Measurements from ENCODE around the gene COMP. TPM values are rescaled to one million over a fixed set of nuclear protein-coding genes. Genes with fewer than 3 reads are reported as not detected.

COMP gene
- total RNA-seq, 4 donors from 2014 or later, result 1.3 to 8.0 (median 5.3) TPM; not detected in 1

DNA sequence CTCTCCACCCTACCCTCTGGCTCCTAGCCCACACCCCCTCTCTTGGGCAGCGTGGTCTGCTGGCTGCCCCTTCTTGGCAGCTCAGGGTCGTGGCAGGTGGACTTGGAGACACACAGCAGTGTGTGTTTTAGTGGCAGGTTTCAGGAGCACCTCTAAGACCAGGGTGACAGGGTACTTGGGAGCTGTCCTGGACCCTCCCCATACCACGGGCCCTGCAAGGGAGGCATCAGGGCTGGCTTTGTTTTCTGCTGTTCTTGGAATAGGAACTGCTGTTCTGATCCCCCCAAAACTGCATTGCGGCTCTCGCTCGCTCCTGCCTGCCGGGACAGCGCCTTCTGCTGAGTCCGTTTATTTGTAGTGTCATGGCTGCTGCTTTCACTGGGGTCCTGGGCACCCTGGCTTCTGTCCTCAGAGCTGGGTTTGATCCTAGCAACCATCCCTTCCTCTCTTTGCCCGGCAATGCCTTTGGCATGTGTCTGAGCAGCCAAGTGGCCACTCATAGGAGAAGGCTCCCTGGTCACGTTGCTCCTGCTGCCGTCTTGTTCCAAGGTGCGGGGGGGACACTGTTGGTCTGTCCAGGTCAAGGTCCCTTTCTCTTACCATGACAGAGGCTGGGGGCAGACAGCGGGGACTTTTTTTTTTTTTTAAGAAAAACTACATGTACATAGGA, 12.1 kb downstream of the COMP start:
- intact Hi-C loops (cut with DNase I), result no loop called here
- no peaks in the 10 kb centered on the region for H3K36me3 ChIP-seq
- WGBS, 2 donors, result 70 to 77% methylated on average over 6 to 12 of the region's 14 CpGs
- TF ChIP-seq, protein P1, sequence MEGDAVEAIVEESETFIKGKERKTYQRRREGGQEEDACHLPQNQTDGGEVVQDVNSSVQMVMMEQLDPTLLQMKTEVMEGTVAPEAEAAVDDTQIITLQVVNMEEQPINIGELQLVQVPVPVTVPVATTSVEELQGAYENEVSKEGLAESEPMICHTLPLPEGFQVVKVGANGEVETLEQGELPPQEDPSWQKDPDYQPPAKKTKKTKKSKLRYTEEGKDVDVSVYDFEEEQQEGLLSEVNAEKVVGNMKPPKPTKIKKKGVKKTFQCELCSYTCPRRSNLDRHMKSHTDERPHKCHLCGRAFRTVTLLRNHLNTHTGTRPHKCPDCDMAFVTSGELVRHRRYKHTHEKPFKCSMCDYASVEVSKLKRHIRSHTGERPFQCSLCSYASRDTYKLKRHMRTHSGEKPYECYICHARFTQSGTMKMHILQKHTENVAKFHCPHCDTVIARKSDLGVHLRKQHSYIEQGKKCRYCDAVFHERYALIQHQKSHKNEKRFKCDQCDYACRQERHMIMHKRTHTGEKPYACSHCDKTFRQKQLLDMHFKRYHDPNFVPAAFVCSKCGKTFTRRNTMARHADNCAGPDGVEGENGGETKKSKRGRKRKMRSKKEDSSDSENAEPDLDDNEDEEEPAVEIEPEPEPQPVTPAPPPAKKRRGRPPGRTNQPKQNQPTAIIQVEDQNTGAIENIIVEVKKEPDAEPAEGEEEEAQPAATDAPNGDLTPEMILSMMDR (IDR thresholded peaks at IDR 0.05), result no peak
- no peak for TF ChIP-seq POLR2A (IDR thresholded peaks at IDR 0.05)
- no peaks in the 10 kb centered on the region for H3K4me1 ChIP-seq
- no peak for DNase-seq
- H3K27ac ChIP-seq, result no peak overlapping the region
- peaks cover 0 to 58% (median 0%) of the 10 kb centered on the region in 4 donors for H3K27me3 ChIP-seq
- H3K4me3 ChIP-seq, result no peak overlapping the region
- no peaks in the 10 kb centered on the region for H3K9me3 ChIP-seq

DNA sequence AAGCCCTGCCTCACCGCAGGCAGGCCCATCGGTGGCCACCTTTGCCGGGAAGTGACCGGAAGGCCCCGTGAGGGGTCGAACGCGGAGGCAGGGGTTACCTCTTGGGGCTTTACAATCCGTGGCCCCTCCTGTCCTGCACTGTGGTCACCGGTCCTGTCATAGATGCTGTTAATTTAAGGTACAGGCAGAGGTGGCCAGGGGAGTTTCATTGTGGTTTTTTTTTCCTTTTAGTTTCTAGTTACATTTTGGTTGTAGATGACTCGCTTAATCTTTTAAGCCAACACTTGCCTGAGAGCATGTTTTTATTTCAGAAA, 13.1 kb downstream of the COMP start:
- Histone ChIP-seq H3K4me1 (peaks cover 0 to 4% (median 0%) of the 10 kb centered on the region in 3 donors), H3K9me3 (no peaks in the 10 kb centered on the region), H3K36me3 (no peaks in the 10 kb centered on the region), H3K4me3 (no peak overlapping the region), H3K27me3 (peaks cover 0 to 63% (median 0%) of the 10 kb centered on the region in 4 donors), H3K27ac (no peak overlapping the region)
- TF ChIP-seq, protein P1 (IDR thresholded peaks at IDR 0.05), result no peak
- no peak for TF ChIP-seq POLR2A (IDR thresholded peaks at IDR 0.05)
- DNase-seq, result no peak
- intact Hi-C loops (cut with DNase I), result no loop called here
- 57 to 59% methylated on average over 3 to 7 of the region's 11 CpGs for WGBS, 2 donors

DNA sequence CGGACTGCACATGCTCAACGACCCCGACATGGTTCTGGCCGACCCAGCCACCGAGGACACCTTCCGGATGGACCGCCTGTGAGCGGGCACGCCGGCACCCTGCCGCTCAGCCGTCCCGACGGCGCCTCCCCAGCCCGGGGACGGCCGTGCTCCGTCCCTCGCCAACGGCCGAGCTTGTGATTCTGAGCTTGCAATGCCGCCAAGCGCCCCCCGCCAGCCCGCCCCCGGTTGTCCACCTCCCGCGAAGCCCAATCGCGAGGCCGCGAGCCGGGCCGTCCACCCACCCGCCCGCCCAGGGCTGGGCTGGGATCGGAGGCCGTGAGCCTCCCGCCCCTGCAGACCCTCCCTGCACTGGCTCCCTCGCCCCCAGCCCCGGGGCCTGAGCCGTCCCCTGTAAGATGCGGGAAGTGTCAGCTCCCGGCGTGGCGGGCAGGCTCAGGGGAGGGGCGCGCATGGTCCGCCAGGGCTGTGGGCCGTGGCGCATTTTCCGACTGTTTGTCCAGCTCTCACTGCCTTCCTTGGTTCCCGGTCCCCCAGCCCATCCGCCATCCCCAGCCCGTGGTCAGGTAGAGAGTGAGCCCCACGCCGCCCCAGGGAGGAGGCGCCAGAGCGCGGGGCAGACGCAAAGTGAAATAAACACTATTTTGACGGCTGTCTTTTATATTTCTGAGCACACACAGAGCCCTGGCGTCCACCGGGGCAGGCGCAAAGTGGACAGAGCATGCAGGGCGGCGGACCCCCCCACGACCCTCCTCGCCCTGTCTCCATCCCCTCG, 13.6 kb downstream of the COMP start:
- DNase-seq, result no peak
- 84 to 91% methylated on average over 13 to 17 of the region's 71 CpGs for WGBS, 2 donors
- intact Hi-C loops (cut with DNase I), result no loop called here

DNA sequence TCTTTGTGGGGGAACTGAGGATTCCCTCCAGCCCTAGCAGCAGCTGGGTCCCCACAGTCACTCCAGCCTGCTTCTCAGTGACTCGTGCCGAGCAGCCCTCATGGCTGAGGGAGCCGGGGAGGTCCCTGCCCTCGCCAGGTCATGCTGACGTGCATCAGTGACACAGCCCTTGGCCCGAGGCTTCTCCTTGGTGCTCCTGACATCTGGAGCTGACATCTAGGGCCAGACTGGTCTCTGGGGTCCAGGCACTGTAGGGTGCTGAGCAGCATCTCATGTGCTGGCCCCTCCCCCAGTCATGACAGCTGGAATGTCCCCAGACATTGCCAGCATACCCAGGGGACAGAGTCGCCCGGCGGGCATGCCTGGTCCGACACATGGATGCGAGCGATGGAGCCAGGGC, 14.4 kb downstream of the COMP start:
- Histone ChIP-seq H3K27me3 (peaks cover 0 to 65% (median 0%) of the 10 kb centered on the region in 4 donors), H3K4me3 (no peak overlapping the region), H3K36me3 (no peaks in the 10 kb centered on the region), H3K4me1 (peaks cover 0 to 12% (median 0%) of the 10 kb centered on the region in 3 donors), H3K27ac (no peak overlapping the region), H3K9me3 (no peaks in the 10 kb centered on the region)
- 40% methylated on average over 2 of the region's 12 CpGs; no CpG with 5 or more reads in 1 of the 2 donors for WGBS, 2 donors
- DNase-seq, result no peak
- TF ChIP-seq, protein P1 (IDR thresholded peaks at IDR 0.05), result no peak
- TF ChIP-seq POLR2A (IDR thresholded peaks at IDR 0.05), result no peak
- intact Hi-C loops (cut with DNase I), result no loop called here

More for the DNA sequence above, 13.6 kb downstream of the COMP start:
- no peaks in the 10 kb centered on the region for H3K9me3 ChIP-seq
- H3K4me1 ChIP-seq, result peaks cover 0 to 10% (median 0%) of the 10 kb centered on the region in 3 donors
- no peak overlapping the region for H3K27ac ChIP-seq
- H3K27me3 ChIP-seq, result peaks cover 0 to 65% (median 0%) of the 10 kb centered on the region in 4 donors
- H3K36me3 ChIP-seq, result no peaks in the 10 kb centered on the region
- TF ChIP-seq POLR2A (IDR thresholded peaks at IDR 0.05), result no peak
- H3K4me3 ChIP-seq, result peak overlapping the region in 1 of 4 donors; percentile 11

DNA sequence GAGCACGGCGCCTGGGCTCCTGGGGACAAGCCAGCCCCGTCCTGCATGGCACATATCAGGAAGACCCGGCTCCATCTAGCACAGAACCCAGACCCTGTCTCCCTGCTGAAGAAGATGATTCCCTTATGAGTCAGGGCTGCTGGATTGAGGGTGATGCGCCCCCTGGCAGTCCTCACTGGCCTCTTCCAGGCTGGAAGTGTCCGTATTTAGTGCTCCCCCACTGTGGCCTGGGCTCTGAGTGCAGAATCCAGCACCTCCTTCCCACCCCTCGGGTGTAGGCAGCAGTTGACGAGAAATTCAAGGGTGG, 14.9 kb downstream of the COMP start:
- 69% methylated on average over 4 of the region's 8 CpGs; no CpG with 5 or more reads in 1 of the 2 donors for WGBS, 2 donors
- H3K27ac ChIP-seq, result no peak overlapping the region
- H3K27me3 ChIP-seq, result peaks cover 0 to 63% (median 0%) of the 10 kb centered on the region in 4 donors
- H3K9me3 ChIP-seq, result no peaks in the 10 kb centered on the region
- intact Hi-C loops (cut with DNase I), result no loop called here
- peaks cover 0 to 12% (median 0%) of the 10 kb centered on the region in 3 donors for H3K4me1 ChIP-seq
- DNase-seq, result no peak
- no peaks in the 10 kb centered on the region for H3K36me3 ChIP-seq
- no peak overlapping the region for H3K4me3 ChIP-seq
- no peak for TF ChIP-seq POLR2A (IDR thresholded peaks at IDR 0.05)
- TF ChIP-seq, protein P1 (IDR thresholded peaks at IDR 0.05), result no peak

Measured in esophagus squamous epithelium (tissue), 5 donors.